ENCODE results near the gene LRFN2.

Gene LRFN2

DNA sequence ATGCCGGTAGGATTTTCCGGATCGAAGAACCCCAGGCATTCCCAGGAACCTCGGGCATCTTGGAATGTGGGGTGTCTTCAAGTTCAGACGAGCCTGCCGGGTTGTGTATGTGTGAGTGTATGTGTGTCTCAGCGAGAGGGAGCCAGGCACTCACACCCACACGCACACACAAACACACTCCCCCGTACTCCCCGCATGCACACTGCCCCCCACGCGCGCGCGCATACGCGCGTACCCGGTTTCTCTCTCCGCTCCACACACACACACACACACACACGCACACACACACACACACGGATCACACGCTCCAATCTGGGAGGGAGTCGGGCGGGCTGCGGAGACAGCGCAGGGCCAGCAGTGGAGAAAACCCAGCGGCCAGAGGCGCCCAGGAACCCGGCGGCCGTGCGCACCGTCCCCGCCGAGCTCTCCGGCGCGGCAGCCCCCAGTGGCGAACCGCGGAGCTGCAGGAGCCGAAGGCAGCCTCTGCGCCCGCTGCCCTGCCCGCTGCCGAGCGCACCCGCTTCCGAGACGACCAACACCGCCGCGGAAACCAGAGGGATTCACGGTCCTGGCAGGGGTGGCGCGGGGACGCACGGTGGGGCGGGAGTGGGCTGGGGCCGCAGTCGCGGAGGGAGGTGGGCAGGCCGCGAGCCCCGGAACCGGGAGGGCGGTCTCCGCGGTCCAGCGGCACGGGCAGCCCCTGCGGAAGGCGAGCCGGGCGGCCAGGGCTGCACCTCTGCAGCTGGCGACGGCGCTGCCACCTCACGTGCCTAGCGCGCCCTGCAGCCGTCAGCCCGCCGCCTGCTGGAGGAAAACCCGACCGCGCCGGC is at the start of gene LRFN2:
Gene LRFN2, minus strand, starts transcription at position 125 of the 830 bp plus-strand sequence.
- DNase-seq, result peak; percentile 64

GRCh38 chr6:40634429-40634828 is 47.3 kb upstream of the LRFN2 start:
- DNase-seq, result peak; percentile 74

DNA sequence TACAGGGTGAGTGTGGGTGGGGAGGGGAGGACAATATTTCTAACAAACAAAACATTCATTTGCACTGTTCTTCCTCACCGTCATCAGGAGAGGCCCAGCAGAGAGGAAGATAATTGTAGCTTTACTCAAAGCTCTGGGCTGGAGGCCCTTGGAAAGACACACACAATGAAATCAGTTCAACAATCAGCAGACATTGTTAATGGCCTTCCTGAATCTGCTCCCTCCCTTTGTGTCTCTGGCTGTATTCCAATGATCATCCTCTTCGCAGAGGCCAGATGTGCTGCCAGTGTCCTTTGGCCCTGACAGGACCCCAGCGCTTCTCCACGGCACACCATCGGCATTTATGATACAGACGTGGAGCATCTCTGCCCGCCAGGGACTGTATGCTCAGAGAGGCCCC is 44.6 kb upstream of the LRFN2 start:
- no peak for DNase-seq

DNA sequence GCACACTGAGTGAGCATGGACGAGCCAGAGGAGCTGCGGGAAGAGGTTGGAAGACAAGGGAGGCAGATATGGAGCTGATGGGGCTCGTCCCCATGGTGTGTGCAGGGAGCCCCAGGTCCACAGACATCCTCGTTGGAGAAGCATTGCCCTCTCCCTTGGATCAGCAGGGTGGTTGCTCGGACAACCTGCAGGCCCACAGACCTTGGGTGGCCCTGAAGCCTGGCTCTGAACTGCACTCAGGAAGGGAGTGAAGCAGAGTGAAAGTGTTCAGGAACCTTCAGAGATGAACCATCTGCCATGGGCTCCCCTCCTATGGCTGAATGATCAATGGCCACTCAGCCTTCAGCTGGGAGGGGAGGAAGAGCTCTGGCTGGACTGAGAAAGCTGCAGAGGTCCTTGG is 43.3 kb upstream of the LRFN2 start:
- DNase-seq, result no peak

GRCh38 chr6:40630051-40630450 is 42.9 kb upstream of the LRFN2 start:
- no peak for DNase-seq

DNA sequence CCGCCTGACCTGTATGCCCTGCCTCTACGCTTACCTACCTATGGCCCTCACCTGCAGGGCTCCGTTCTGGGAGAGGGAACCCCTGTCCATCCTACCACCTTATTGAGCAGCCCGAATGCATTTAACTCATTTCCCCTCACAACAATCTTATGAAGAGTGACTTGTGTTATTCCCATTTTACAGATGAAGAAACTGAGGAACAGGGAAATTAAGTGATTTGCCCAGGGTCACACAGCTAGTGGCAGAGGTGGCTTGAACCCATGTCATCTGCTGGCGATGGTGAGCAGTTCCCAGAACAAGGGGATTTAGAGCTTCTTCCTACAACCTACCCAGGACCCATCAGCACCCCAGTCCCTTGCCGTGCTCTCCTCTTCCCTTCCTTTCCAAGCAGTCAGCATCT is 42.3 kb upstream of the LRFN2 start:
- no peak for DNase-seq

GRCh38 chr6:40627316-40627715 is 40.2 kb upstream of the LRFN2 start:
- DNase-seq, result no peak

- DNase-seq, result no peak
Observed at GRCh38 chr6:40626886-40627285, 39.7 kb upstream of the LRFN2 start.

DNA sequence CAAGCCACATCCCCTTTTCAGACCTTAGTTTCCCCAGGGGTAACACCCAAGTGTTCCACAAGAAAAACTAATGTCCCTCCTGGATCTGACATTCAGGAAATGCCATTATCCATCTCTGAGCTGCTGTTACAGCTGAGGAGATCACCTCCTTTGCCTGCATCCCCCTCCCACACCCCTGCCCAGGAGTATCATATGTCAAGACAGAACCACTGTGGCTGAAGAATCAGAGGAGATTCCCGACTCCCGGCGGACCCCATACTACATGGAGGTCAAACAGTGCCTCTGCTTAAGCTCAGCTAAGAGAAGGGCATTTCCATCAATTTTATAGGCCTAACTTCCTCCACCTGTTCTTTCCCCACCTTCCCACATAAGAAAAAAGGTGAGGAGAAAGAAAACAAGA is 36.8 kb upstream of the LRFN2 start:
- DNase-seq, result no peak

- no peak for DNase-seq
Observed at GRCh38 chr6:40623178-40623577, 36.0 kb upstream of the LRFN2 start.

DNA sequence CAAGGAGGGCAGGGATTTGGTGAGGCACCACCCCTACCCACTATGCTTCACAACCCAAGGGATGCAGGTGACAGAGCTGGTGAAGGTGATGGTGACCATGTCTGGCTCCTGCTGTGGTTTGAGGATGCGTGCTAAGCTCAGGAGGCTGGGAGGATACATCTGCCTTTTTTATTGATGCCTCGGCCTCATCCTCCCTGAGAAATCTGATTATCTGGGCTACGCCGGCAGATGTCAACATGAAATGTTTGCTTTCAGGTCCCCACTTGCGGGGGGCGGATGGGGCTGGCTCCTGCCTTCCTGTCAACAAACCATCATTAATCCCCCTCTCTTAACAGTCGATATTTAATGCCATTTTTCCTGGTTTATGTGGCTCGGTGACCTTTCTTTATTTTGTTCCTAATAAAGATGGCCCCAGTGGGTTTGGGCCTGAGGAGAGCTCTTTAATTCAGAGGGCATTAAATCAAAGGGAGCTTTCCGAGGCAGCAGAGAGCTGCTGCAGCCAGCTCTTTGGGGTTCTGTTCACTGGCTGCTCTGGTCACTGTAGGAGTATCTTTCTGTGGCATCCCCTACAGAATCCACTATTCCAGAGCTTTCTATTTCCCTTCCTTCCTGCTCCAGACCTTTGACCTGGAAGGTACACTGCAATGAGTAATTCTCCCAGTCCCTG is 33.5 kb upstream of the LRFN2 start:
- DNase-seq, result no peak

DNA sequence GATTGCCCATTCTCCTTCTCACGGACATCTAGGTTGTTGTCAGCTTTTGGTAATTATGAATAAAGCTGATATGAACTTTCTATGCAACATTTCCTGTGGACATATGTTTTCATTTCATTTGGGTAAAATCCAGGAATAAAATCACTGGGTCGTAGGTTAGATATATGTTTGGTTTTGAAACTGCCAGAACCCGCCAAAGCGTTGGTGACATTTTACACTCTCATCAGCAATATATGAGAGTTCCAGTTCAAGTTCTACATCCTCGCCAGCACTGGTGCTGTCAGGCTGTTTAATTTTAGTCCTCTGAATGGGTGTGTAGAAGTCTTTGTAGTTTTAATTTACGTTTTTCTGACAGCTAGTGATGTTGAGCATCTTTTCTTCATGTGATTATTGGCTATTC is 27.5 kb upstream of the LRFN2 start:
- DNase-seq, result no peak

GRCh38 chr6:40611912-40612311 is 24.7 kb upstream of the LRFN2 start:
- DNase-seq, result no peak

- no peak for DNase-seq
Observed at GRCh38 chr6:40611434-40611833, 24.3 kb upstream of the LRFN2 start.

DNA sequence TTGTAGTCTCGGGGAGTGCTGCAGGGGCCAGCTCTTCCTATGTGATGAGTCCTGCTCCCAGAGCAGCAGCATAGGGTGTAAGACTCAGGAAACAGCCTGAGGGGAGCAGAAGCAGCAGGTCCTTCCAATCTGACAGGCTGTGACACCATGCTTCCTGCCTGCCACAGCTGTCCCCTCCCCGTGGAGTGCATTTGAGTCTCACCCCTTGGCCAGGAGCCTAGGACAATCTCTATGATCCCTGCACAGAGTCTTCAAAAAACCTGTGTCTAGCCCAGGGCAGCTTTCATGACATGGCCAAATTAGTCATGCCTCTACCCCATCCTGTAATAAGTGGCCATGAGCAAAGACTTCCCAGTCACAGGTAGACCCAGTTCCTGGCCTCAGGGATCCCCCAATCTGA is 23.1 kb upstream of the LRFN2 start:
- no peak for DNase-seq

GRCh38 chr6:40606981-40607380 is 19.8 kb upstream of the LRFN2 start:
- DNase-seq, result no peak

GRCh38 chr6:40606526-40606925 is 19.4 kb upstream of the LRFN2 start:
- DNase-seq, result no peak

DNA sequence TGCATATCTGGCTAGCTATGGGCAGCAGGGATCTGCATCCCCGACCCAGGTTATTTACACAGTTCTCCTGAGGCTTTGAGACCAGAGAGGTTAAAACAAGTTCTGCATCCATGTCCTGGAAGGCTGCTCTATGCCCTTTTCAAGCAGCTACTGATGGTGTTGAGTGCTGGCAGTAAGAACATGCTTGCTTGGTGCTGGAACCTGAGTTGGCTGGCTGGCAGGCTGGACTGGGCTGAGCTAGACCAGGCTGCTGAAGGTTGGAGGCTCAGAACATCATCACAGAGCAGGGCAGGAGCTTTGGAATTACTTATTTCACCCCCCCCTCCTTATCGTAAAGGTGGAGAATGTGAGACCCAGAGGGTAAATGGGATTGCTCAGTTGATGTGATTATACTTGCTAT is 16.9 kb upstream of the LRFN2 start:
- DNase-seq, result no peak

- DNase-seq, result no peak
Observed at GRCh38 chr6:40599555-40599954, 12.4 kb upstream of the LRFN2 start.

GRCh38 chr6:40598516-40598915 is 11.4 kb upstream of the LRFN2 start:
- no peak for DNase-seq

GRCh38 chr6:40597301-40597700 is 10.1 kb upstream of the LRFN2 start:
- DNase-seq, result no peak

DNA sequence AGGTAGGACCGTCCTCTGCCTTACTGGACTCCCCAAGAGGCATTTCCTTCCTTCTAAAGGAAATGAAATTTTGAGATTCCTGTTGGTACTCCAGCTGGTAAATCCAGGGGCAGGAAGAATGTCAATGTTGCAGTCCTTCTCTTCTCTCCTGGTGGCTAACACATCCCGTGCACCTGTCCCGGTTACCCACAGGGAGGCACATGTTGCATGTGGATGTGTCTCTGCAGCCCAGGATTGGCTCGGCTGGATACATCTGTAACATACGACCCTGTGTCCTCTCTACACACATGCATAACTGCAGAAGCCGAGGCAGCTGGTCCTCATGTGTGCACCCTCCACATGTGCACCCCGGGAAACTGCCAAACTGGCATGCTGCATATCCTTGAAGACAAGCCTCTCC is 1.3 kb upstream of the LRFN2 start:
- DNase-seq, result no peak

- no peak for DNase-seq
Observed at GRCh38 chr6:40588070-40588384, 863 bp upstream of the LRFN2 start.

- peak; percentile 49 for DNase-seq
Observed at GRCh38 chr6:40586369-40587201, 579 bp downstream of the LRFN2 start.
